ENCODE measurements around the gene ARHGAP42. TPM values are rescaled to one million over a fixed set of nuclear protein-coding genes. Genes with fewer than 3 reads are reported as not detected.
"Not testable (repeated sequence)": the region's sequence is repeated elsewhere in the genome, so short reads cannot be mapped to it uniquely, and the experiment has no call there.

ARHGAP42 gene
- 0.46 and 1.0 TPM in 2 replicates for total RNA-seq

DNA sequence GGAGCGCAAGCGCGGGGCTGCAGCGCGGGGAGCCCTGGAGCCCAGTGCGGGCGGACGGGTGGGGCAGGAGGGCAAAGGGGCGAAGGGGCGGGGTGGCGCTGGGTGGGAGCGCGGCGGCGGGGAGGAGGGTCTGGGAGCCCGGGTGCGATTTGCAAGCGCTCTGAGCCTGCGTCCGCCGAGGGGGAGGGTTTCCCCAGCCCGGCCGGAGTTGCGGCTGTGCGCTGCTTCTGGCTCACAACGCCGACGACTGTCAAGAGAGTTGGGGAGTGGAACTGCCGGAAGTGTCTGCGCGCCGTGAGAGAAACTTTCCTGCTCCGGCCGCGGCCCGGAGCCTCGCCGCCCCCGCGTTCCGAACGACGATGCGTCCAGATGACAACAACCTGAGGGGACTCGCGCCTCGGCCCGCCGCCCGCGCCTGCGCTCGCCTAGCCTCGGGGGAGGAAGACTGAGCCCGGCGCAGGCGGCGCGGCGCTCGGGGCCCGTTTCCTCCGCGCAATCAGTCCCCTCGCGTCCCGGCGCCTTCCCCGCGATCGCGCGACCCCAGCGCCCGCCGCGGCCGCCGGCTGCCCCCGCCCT is at the start of gene ARHGAP42:
TSS of gene ARHGAP42 (plus strand) at position 235 of the 576 bp plus-strand sequence. CDS start 391 bp downstream, outside the sequence.
- no peak for DNase-seq (ENCODE audit: low read depth, low spot score)

DNA sequence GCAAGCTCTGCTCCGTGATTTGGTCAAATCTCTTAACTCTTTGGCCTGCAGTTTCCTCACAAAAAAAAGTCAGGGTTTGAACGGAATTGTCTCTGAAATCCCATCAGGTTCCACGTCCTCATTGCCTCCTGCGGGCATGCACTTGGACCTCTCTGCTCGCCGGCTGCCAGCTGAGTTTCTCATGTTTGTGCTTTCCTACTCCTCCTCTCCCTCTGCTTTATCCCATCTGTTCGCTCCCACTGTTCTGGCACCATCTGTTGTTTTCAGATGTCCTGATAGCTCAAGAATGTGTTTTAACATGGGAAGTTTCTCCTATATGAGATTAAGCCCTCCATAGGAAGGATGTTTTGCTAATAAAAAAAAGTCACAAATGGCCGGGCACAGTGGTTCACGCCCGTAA is 49.4 kb upstream of the ARHGAP42 start:
- DNase-seq (ENCODE audit: low read depth, low spot score), result no peak

DNA sequence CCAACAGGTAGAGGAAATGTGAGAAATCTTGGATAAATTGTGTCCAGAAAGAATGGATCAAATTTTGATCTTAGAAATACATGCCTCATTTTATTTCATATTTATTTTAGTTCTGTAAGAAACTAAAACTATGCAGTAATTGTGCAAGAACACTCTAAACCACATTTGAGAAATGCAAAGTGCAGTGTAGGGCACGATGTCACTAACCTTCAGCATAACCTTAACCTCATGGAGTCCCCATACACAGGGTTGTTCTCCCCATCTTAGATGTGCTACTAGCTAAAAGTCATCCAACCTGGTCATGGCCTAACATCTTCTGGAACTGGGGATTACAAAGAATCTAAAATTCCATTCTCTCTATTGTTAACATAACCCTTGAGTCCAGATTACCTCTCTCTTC is 48.4 kb upstream of the ARHGAP42 start:
- no peak for DNase-seq (ENCODE audit: low read depth, low spot score)

GRCh38 chr11:100639140-100639539 is 47.9 kb upstream of the ARHGAP42 start:
- DNase-seq (ENCODE audit: low read depth, low spot score), result no peak

- DNase-seq (ENCODE audit: low read depth, low spot score), result no peak
Measured at GRCh38 chr11:100640071-100640470, 47.0 kb upstream of the ARHGAP42 start.

DNA sequence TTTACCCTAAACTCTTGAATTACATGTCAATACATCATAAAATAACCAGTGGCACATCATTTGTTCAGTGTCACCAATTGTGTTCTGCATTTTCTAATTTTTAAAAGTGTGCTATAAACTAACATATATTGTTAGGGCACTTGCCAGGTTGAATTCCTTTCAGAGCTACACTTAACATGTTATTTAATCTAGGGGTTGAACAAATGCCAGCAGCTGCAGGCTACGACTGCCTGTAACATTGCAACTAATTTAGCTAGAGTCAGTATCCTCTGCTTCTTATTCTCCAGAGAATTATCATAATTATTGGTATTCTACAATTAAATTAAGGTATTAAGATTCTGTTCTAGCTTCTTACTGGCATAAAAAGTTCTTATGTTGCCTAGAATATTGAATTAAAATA is 46.4 kb upstream of the ARHGAP42 start:
- no peak for DNase-seq (ENCODE audit: low read depth, low spot score)

GRCh38 chr11:100641456-100641855 is 45.6 kb upstream of the ARHGAP42 start:
- no peak for DNase-seq (ENCODE audit: low read depth, low spot score)

GRCh38 chr11:100646545-100646944 is 40.5 kb upstream of the ARHGAP42 start:
- no peak for DNase-seq (ENCODE audit: low read depth, low spot score)

- no peak for DNase-seq (ENCODE audit: low read depth, low spot score)
Measured at GRCh38 chr11:100647861-100648260, 39.2 kb upstream of the ARHGAP42 start.

DNA sequence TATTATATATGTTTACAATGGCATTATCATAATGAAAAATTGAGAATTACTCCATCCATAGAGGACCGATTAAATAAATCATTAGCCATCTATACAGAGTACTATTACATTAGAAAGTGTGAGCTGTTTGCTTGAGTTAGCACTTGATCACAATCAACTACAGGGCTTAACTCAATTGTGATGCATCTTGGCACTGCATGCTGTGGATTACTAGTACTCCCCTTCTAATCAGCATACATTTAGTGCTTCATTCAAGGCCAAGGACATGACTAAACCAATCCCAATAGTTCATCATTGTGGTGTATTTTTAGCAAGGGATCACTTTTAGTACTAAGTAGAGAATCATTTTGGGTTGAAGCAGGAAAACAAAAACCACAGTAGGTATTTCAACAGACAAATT is 23.5 kb upstream of the ARHGAP42 start:
- no peak for DNase-seq (ENCODE audit: low read depth, low spot score)

GRCh38 chr11:100663996-100664395 is 23.1 kb upstream of the ARHGAP42 start:
- DNase-seq (ENCODE audit: low read depth, low spot score), result no peak

GRCh38 chr11:100666816-100667215 is 20.3 kb upstream of the ARHGAP42 start:
- DNase-seq (ENCODE audit: low read depth, low spot score), result not testable (repeated sequence)

GRCh38 chr11:100667449-100667848 is 19.6 kb upstream of the ARHGAP42 start:
- DNase-seq (ENCODE audit: low read depth, low spot score), result no peak

DNA sequence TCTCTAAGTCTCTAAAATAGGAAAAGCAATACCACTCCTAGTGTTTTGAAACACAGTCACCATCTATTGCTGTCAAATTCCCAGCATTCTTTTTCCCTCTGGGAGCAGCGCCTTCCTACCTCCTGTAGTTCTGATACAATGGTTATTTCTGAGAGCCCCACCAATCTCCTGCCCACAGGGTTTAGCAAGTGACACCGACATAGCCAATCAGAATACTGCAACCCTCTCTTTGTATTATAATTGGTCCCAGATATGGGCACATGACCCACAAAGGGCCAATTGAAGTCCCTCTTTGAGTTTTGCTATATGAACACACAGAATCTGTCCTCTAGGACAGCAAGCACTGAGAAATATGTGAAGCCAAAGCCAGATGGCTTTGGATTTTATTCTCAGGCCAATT is 16.9 kb upstream of the ARHGAP42 start:
- no peak for DNase-seq (ENCODE audit: low read depth, low spot score)

DNA sequence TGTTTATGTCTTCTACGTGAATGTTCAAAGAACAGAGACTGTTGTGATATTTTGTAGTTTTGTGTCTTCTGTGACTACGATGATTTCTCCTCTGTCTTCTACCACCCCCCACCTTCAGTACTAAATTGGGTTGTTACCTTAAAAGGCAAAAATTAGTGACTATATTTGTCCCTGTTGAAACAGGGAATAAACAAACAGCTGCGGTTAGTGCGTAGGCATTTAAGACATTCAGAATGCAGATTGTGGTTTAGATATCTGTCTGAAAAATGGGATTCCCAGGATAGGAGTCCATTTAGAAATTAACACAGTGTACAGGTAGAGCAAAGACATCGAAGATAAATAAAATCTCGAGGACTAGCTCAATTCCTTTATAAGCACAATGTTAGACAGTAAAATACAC is 15.6 kb upstream of the ARHGAP42 start:
- DNase-seq (ENCODE audit: low read depth, low spot score), result no peak

- DNase-seq (ENCODE audit: low read depth, low spot score), result no peak
Measured at GRCh38 chr11:100672498-100673033, 14.5 kb upstream of the ARHGAP42 start.

DNA sequence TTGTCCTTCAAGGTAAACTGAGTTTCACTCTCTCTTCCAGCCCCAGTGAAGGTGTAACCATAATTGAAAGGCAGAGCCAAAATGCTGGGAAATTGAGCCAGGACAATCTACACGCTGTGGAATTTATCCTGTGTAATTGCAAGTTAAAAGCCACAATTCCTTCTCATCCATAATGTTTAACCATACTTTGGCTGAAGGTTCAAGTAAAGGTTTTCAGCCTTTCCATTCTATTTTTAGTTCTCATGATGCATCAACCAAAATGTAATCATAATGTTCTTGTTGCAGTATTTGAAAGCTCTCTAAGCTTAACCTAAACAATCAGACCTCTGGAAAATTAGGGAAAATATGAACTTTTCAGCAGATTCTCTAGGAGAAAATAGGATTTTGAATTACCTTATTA is 14.0 kb upstream of the ARHGAP42 start:
- DNase-seq (ENCODE audit: low read depth, low spot score), result no peak

GRCh38 chr11:100674212-100674611 is 12.9 kb upstream of the ARHGAP42 start:
- no peak for DNase-seq (ENCODE audit: low read depth, low spot score)

- DNase-seq (ENCODE audit: low read depth, low spot score), result no peak
Measured at GRCh38 chr11:100675115-100675650, 11.9 kb upstream of the ARHGAP42 start.

DNA sequence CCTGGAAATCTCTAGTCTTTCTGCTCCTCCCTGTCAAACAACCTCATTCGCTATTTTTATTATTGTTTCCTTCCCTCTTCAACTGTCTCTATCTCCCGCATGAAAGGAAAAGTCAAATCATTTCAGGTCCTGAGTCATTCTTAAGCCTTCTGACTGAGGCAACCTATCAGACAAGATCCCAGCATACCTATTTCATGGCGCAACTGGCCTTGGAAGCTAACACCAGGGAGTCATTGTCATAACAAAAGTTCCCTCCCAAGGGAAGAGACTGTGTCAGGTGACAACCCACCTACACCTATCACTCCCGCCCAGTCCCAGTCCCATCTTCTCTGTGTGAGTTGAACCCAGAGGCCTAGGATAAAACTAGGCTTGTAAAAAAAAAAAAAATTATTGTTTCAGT is 10.2 kb upstream of the ARHGAP42 start:
- no peak for DNase-seq (ENCODE audit: low read depth, low spot score)

DNA sequence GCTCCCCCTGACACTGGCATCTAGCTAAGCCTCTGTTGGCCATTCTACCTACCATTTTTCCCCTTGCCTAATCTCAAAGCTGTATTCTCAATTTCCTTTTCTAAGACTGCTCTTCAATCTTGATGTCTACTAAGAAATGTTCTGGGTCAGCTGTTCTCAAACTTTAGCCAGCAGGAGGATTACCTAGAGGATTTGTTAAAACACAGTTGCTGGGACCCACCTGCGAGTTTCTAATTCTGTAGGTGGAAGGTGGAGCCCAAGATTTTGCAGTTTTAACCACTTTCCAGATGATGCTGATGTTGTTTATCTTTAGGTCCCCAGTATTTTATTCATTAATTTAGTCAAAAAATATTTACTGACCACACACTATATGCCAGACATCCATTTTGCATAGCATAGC is 9.3 kb upstream of the ARHGAP42 start:
- no peak for DNase-seq (ENCODE audit: low read depth, low spot score)

DNA sequence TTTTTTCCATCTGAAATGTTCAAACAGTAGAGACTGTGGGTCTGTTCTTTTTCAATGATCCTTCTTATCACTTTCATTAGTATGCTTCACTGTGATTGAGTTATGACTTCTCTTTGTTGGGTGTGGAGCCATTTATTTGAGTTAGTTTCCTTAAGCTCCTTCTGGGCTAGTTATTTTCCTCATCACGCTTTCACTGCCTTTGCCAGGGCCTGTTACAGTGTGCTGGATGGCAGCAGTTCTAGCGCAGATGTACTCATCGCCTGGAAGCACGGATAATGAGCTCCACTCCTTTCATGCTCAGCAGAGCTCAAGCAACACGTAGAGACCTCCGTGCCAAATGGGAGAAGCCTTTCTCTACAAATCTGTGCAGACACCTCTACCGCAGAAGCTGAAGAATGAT is 7.0 kb upstream of the ARHGAP42 start:
- no peak for DNase-seq (ENCODE audit: low read depth, low spot score)

DNA sequence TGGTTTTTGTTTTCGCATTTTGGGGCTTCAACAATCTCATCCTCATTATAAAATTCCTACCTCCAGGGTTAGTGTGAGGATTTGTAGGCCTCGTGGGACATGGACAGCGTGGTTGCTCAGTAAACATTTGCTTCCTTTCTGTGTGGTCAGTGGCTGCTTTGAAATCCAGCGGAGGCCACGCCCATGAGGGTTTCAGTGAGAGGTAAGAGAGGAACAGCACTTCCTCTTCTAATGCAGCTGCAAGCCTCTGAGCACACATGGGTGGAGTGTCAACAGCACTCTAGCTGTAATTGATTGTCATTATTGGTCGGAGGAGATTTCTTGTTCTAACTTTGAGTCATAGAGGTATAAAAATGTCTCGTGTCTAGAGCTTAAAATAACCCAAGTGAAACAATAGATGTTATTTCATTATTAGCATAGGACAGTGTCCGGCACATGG is 6.0 kb upstream of the ARHGAP42 start:
- DNase-seq (ENCODE audit: low read depth, low spot score), result no peak

Data from pulmonary artery endothelial cell (primary cell).